Natural killer cell (primary cell): ENCODE measurements around the gene KLK10. TPM values are rescaled to one million over a fixed set of nuclear protein-coding genes. Genes with fewer than 3 reads are reported as not detected.

Source experiments
- ATAC-seq, 3 donors: fragments of 150-1000 bp in 2 of 3; fragments of 200-7000 bp in 1 of 3; cut with Tn5 transposase; 1 replicate in 1 of 3; 2 replicates in 2 of 3; pipeline ENCODE4 v1.10.0; 2021; ENCODE audit warnings: mild to moderate bottlenecking in 2 of 3, moderate library complexity in 2 of 3
- DNase-seq, 2 donors: peaks; one replicate each; pipeline versions ENCODE4 v3.0.0 to v3.0.0-alpha.2; 2013 to 2021; ENCODE audit warnings: mixed read lengths in 1 of 2
- H3K27ac ChIP-seq: one replicate; pipeline ENCODE4 v1.5.1; 2013; ENCODE audit warnings: mild to moderate bottlenecking, low read length
- H3K27me3 ChIP-seq: one replicate; pipeline ENCODE4 v1.6.1; 2013; ENCODE audit warnings: low read length; ENCODE audit not compliant: control insufficient read depth, insufficient read depth
- H3K36me3 ChIP-seq: one replicate; pipeline ENCODE4 v1.6.1; 2013; ENCODE audit warnings: low read length; ENCODE audit not compliant: control insufficient read depth, insufficient read depth
- H3K4me1 ChIP-seq: one replicate; pipeline ENCODE4 v1.6.1; 2013; ENCODE audit warnings: low read length; ENCODE audit not compliant: control insufficient read depth, insufficient read depth
- H3K4me3 ChIP-seq: one replicate; pipeline ENCODE4 v1.5.1; 2013; ENCODE audit warnings: low read length
- H3K9me3 ChIP-seq: one replicate; pipeline ENCODE4 v1.6.1; 2013; ENCODE audit warnings: low read length; ENCODE audit not compliant: control insufficient read depth, insufficient read depth
- H3K27ac Mint-ChIP-seq, 2 donors: one replicate each; pipeline ENCODE4 v1.8.0; 2022; ENCODE audit warnings: mild to moderate bottlenecking in 2 of 2, mixed read lengths in 2 of 2, moderate library complexity in 1 of 2
- H3K27me3 Mint-ChIP-seq, 2 donors: one replicate each; pipeline ENCODE4 v1.8.0; 2022; ENCODE audit warnings: low read depth in 2 of 2, mixed read lengths in 2 of 2
- H3K36me3 Mint-ChIP-seq: one replicate; pipeline ENCODE4 v1.8.0; 2022; ENCODE audit warnings: mixed read lengths
- H3K4me1 Mint-ChIP-seq, 2 donors: one replicate each; pipeline ENCODE4 v1.8.0; 2022; ENCODE audit warnings: mixed read lengths in 2 of 2
- H3K4me3 Mint-ChIP-seq: one replicate; pipeline ENCODE4 v1.8.0; 2022; ENCODE audit warnings: mild to moderate bottlenecking, moderate library complexity, mixed read lengths
- H3K9me3 Mint-ChIP-seq, 2 donors: one replicate each; pipeline ENCODE4 v1.8.0; 2022; ENCODE audit warnings: mixed read lengths in 2 of 2
- WGBS: methylation state at CpG from one replicate; pipeline ENCODE4 v1.1.7; 2013; ENCODE audit warnings: missing lambda C conversion rate; ENCODE audit not compliant: insufficient coverage; 5-methylcytosine and 5-hydroxymethylcytosine counted together
- intact Hi-C: fragments of 100-400 bp; cut with micrococcal nuclease; formaldehyde crosslinking; loops from one replicate; pipeline ENCODE4 v1.14.2; 2022
- total RNA-seq, 4 donors: library from RNA; stranded (reverse); fragments of 120-200 nt in 1 of 4; gene quantifications; one replicate each; pipeline versions ENCODE4 v1.2.3 to v1.2.4, GENCODE V29; 2013 to 2022
- TF ChIP-seq, protein P1 (sequence below): fragments of 200-600 bp; IDR thresholded peaks from one replicate; pipeline ENCODE4 v1.8.0; 2022; ENCODE audit warnings: antibody characterized with exemption

The KLK10 gene
- total RNA-seq, 3 donors from 2014 or later (not counting 1 experiment from before 2014, with no cell fraction given): not detected

DNA sequence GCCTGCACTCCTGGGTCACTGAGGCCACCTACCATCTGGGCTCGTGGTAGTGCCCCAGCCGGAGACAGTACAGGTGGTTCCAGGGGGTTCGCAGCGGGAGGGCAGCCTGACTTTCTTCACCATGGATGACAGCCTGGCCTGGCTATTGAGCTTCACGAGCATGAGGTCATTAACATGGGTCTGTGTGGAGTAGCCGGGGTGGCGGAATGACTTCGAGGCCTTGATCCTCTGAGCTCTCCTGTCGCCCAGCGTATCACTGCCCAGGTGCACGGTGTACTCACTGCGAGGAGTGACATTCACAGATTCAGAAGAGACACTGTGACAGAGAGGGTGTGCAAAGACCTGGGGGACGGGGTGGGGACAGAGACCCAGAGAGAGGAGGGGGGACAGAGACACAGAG lies 39.3 kb downstream of the KLK10 start:
- peaks cover 27 to 38% of the 10 kb centered on the region in 2 donors for H3K27me3 Mint-ChIP-seq
- Histone ChIP-seq H3K36me3 (no peaks in the 10 kb centered on the region), H3K9me3 (no peaks in the 10 kb centered on the region), H3K27me3 (peaks cover 2% of the 10 kb centered on the region), H3K4me3 (no peak overlapping the region), H3K4me1 (no peaks in the 10 kb centered on the region), H3K27ac (no peak overlapping the region)
- H3K27ac Mint-ChIP-seq: no peak overlapping the region
- H3K4me3 Mint-ChIP-seq: no peak overlapping the region
- ATAC-seq (no peak), DNase-seq (no peak)
- no peaks in the 10 kb centered on the region for H3K9me3 Mint-ChIP-seq
- WGBS: 73% methylated on average over 13 of the region's 13 CpGs
- H3K4me1 Mint-ChIP-seq: no peaks in the 10 kb centered on the region
- intact Hi-C loops: no loop called here
- TF ChIP-seq, protein P1, sequence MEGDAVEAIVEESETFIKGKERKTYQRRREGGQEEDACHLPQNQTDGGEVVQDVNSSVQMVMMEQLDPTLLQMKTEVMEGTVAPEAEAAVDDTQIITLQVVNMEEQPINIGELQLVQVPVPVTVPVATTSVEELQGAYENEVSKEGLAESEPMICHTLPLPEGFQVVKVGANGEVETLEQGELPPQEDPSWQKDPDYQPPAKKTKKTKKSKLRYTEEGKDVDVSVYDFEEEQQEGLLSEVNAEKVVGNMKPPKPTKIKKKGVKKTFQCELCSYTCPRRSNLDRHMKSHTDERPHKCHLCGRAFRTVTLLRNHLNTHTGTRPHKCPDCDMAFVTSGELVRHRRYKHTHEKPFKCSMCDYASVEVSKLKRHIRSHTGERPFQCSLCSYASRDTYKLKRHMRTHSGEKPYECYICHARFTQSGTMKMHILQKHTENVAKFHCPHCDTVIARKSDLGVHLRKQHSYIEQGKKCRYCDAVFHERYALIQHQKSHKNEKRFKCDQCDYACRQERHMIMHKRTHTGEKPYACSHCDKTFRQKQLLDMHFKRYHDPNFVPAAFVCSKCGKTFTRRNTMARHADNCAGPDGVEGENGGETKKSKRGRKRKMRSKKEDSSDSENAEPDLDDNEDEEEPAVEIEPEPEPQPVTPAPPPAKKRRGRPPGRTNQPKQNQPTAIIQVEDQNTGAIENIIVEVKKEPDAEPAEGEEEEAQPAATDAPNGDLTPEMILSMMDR: no peak
- H3K36me3 Mint-ChIP-seq: no peaks in the 10 kb centered on the region

DNA sequence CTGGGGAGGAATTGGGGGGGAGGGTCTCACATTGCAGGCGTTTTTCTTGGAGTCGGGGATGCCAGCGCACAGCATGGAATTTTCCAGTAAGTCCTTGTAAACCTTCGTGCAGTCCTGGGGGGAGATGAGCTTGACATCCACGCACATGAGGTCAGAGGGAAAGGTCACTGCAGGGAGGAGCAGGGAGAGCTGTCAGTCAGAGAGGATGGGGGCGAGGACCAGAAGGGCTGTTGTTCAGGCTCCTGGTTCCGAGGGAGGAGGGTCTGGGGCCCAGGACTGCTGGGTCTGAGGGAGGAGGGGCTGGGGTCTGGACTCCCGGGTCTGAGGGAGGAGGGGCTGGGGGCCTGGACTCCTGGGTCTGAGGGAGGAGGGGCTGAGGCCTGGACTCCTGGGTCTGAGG lies 39.8 kb downstream of the KLK10 start:
- peaks cover 2% of the 10 kb centered on the region for H3K27me3 ChIP-seq
- no peaks in the 10 kb centered on the region for H3K9me3 ChIP-seq
- ATAC-seq (no peak), DNase-seq (no peak)
- no peak overlapping the region for H3K27ac ChIP-seq
- TF ChIP-seq, protein P1: no peak
- no peaks in the 10 kb centered on the region for H3K4me1 ChIP-seq
- H3K27ac Mint-ChIP-seq: no peak overlapping the region
- H3K4me3 Mint-ChIP-seq: no peak overlapping the region
- H3K36me3 ChIP-seq: no peaks in the 10 kb centered on the region
- H3K27me3 Mint-ChIP-seq: peaks cover 27 to 38% of the 10 kb centered on the region in 2 donors
- H3K4me1 Mint-ChIP-seq: no peaks in the 10 kb centered on the region
- no peaks in the 10 kb centered on the region for H3K9me3 Mint-ChIP-seq
- no peaks in the 10 kb centered on the region for H3K36me3 Mint-ChIP-seq
- no peak overlapping the region for H3K4me3 ChIP-seq
- 52% methylated on average over 8 of the region's 8 CpGs for WGBS
- intact Hi-C loops: no loop called here

DNA sequence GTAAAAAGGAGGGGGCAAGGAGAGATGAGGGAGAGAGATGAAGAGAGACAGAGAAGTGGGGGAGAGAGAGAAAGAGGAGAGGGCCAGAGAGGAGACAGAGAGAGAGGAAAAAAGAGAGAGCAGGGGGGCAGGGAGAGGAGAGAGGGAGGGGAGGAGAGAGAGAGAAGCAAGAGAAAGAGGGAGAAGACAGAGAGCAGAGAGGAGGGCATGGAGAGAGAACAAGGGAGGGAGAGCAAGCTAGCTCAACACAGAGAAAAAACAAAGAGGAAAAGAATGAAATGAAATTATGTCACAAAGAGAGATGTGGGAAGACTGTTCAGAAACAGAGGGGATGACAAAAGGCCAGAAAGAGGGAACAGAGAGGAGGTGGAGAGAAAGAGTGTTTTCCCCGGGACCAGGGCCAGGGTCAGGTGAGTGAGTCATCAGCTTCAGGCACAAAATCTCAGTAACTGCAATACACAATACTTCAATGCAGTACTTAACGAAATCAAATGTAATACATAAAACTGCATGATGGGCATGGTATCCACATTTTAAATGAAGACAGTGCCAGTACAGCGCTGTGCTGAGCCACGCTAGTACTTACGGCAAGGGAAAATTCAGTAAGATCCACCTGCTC lies 40.6 kb downstream of the KLK10 start:
- ATAC-seq (no peak), DNase-seq (no peak)
- Histone ChIP-seq H3K36me3 (no peaks in the 10 kb centered on the region), H3K4me3 (no peak overlapping the region), H3K27me3 (no peaks in the 10 kb centered on the region), H3K27ac (no peak overlapping the region), H3K4me1 (no peaks in the 10 kb centered on the region), H3K9me3 (no peaks in the 10 kb centered on the region)
- 95% methylated on average over 4 of the region's 5 CpGs for WGBS
- no peaks in the 10 kb centered on the region for H3K4me1 Mint-ChIP-seq
- H3K27ac Mint-ChIP-seq: no peak overlapping the region
- TF ChIP-seq, protein P1: no peak
- H3K36me3 Mint-ChIP-seq: no peaks in the 10 kb centered on the region
- intact Hi-C loops: no loop called here
- H3K27me3 Mint-ChIP-seq: peaks cover 27 to 38% of the 10 kb centered on the region in 2 donors
- no peak overlapping the region for H3K4me3 Mint-ChIP-seq
- H3K9me3 Mint-ChIP-seq: no peaks in the 10 kb centered on the region

DNA sequence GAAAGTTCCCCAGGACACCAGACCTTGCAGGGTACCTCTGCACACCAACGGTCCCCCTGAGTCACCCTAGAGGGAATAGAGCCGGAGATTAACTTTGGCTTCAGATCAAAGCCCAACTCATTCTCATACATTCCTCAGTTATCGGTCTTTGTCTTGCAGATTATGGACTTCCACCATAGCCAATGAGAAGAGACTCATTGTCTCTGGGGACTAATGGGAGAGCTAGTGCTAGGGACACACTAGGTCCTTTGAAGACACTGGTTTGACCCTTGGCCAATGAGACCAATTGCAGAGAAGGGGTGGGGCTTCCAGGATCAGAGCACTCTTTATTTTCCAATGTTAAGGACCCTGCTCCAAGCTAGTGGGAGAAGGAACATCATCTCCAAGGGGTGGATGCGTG lies 41.9 kb downstream of the KLK10 start:
- Mint-ChIP-seq H3K27me3 (peaks cover 32 to 38% of the 10 kb centered on the region in 2 donors), H3K4me1 (no peaks in the 10 kb centered on the region), H3K9me3 (no peaks in the 10 kb centered on the region), H3K4me3 (no peak overlapping the region), H3K36me3 (no peaks in the 10 kb centered on the region), H3K27ac (no peak overlapping the region)
- no peaks in the 10 kb centered on the region for H3K4me1 ChIP-seq
- TF ChIP-seq, protein P1: no peak
- no peak overlapping the region for H3K4me3 ChIP-seq
- no peak overlapping the region for H3K27ac ChIP-seq
- H3K9me3 ChIP-seq: no peaks in the 10 kb centered on the region
- 92% methylated on average over 4 of the region's 4 CpGs for WGBS
- H3K36me3 ChIP-seq: no peaks in the 10 kb centered on the region
- no peak for DNase-seq
- ATAC-seq: no peak
- no peaks in the 10 kb centered on the region for H3K27me3 ChIP-seq
- intact Hi-C loops: no loop called here
